ENCODE measurements around the gene RBM42. TPM values are rescaled to one million over a fixed set of nuclear protein-coding genes. Genes with fewer than 3 reads are reported as not detected.

Gene RBM42
- total and polyA plus RNA-seq, 9 of the 15 experiments (the other 6 are each of a cell fraction or from before 2014, with no cell fraction given) = 5.7 to 149 (median 32.4) TPM

DNA sequence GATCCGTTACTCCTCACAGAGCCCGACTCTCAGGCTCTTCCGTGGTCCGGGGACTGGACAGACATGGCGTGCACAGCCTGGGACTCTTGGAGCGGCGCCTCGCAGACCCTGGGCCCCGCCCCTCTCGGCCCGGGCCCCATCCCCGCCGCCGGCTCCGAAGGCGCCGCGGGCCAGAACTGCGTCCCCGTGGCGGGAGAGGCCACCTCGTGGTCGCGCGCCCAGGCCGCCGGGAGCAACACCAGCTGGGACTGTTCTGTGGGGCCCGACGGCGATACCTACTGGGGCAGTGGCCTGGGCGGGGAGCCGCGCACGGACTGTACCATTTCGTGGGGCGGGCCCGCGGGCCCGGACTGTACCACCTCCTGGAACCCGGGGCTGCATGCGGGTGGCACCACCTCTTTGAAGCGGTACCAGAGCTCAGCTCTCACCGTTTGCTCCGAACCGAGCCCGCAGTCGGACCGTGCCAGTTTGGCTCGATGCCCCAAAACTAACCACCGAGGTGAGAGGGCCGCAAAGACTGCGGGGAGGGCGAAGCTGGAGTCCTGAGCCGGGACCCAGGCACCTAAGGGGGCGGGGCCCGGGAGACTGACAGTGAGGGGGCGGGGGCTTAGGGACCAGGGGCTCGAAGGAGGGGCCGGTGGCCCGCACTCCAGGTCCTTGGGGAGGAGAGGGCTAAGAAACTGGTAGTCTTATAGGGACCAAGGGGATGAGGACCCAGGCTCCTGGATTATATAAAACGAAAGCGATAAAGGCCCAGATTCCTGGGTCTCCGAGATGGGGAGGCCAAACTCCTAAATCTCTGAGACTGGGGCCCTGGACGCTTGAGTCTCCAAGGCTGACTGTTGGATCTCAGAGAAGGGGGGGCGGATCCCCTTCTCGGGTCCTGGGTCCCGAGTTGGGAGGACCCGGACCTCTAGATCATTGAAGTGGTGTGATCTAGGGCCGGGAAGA is 14.7 kb downstream of the RBM42 start (continued):
- TF ChIP-seq ZZZ3 (IDR thresholded peaks at IDR 0.05) (no peak), MEF2A (IDR thresholded peaks at IDR 0.05; ENCODE audit: control insufficient read depth, low read depth, low read length) (no peak), SIN3A (IDR thresholded peaks at IDR 0.05; ENCODE audit: borderline replicate concordance in 2 of 2, control insufficient read depth in 1 of 2, low read depth in 2 of 2, low read length in 2 of 2) (peak; percentile 72 to 80; a peak in 3 of 4 replicates), ZBTB7A (IDR thresholded peaks at IDR 0.05; ENCODE audit: borderline replicate concordance, control insufficient read depth, low read depth, low read length) (peak; percentile 41; the same call in 1 of the 2 replicates), ZNF282 (CRISPR knock-in tag; IDR thresholded peaks at IDR 0.05) (no peak), TGIF2 (CRISPR knock-in tag; IDR thresholded peaks at IDR 0.05) (peak; percentile 82; the same call in 1 of the 2 replicates), ZNF764 (CRISPR knock-in tag; IDR thresholded peaks at IDR 0.05; ENCODE audit: low read depth) (no peak)
- TF ChIP-seq, protein P1, sequence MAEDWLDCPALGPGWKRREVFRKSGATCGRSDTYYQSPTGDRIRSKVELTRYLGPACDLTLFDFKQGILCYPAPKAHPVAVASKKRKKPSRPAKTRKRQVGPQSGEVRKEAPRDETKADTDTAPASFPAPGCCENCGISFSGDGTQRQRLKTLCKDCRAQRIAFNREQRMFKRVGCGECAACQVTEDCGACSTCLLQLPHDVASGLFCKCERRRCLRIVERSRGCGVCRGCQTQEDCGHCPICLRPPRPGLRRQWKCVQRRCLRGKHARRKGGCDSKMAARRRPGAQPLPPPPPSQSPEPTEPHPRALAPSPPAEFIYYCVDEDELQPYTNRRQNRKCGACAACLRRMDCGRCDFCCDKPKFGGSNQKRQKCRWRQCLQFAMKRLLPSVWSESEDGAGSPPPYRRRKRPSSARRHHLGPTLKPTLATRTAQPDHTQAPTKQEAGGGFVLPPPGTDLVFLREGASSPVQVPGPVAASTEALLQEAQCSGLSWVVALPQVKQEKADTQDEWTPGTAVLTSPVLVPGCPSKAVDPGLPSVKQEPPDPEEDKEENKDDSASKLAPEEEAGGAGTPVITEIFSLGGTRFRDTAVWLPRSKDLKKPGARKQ (CRISPR knock-in tag; IDR thresholded peaks at IDR 0.05) = no peak
- TF ChIP-seq, protein P2, sequence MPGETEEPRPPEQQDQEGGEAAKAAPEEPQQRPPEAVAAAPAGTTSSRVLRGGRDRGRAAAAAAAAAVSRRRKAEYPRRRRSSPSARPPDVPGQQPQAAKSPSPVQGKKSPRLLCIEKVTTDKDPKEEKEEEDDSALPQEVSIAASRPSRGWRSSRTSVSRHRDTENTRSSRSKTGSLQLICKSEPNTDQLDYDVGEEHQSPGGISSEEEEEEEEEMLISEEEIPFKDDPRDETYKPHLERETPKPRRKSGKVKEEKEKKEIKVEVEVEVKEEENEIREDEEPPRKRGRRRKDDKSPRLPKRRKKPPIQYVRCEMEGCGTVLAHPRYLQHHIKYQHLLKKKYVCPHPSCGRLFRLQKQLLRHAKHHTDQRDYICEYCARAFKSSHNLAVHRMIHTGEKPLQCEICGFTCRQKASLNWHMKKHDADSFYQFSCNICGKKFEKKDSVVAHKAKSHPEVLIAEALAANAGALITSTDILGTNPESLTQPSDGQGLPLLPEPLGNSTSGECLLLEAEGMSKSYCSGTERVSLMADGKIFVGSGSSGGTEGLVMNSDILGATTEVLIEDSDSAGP (CRISPR knock-in tag; IDR thresholded peaks at IDR 0.05) = peak; percentile 77; the same call in 1 of the 2 replicates
- TF ChIP-seq, protein P3, sequence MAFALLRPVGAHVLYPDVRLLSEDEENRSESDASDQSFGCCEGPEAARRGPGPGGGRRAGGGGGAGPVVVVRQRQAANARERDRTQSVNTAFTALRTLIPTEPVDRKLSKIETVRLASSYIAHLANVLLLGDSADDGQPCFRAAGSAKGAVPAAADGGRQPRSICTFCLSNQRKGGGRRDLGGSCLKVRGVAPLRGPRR (CRISPR knock-in tag; IDR thresholded peaks at IDR 0.05) = no peak

Data from K562 (cell line).